HG02970 (cell line): ENCODE data around the gene RPLP1.

Experiments
- ATAC-seq: cut with Tn5 transposase; IDR thresholded peaks from one replicate; pipeline ENCODE4 v1.9.1; 2021; ENCODE audit warnings: mild to moderate bottlenecking, moderate library complexity, moderate number of reproducible peaks; ENCODE audit not compliant: unreplicated experiment, low FRiP score

RPLP1 gene

DNA sequence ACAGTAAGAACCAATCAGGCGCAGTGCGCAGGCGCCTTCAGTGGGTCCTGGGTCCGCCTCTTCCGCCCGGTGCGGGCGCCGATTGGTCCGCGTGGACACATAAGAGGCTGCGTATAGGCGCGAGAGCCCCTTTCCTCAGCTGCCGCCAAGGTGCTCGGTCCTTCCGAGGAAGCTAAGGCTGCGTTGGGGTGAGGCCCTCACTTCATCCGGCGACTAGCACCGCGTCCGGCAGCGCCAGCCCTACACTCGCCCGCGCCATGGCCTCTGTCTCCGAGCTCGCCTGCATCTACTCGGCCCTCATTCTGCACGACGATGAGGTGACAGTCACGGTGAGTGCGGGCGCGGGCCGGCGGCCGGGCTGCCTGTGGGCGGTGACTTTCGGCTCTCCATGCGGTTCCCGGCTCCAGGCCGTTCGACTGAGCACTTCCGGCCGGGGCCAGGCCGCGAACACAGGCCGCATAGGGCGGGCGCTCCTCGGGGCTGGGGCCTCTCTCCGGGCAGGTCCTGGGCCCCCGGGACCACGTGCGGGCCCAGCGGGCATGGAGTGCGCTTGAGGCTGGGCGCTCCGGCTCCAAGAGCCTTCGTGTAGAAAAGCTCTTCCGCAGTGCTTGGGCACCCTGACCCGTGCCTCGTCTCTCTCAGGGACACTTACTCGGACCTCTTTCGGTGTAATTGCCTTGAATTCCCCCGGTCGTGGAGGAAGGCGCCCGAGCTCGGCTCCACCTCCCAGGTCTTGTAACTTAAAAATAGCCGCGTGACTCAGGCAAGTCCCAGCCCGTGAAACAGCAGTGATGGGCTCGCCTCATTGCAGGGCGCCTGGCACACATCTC, at the start of gene RPLP1:
TSS of gene RPLP1 (plus strand) at position 127 of the 830 bp plus-strand sequence. CDS start at position 258, 131 bp downstream.
- ATAC-seq: peak; percentile 85

DNA sequence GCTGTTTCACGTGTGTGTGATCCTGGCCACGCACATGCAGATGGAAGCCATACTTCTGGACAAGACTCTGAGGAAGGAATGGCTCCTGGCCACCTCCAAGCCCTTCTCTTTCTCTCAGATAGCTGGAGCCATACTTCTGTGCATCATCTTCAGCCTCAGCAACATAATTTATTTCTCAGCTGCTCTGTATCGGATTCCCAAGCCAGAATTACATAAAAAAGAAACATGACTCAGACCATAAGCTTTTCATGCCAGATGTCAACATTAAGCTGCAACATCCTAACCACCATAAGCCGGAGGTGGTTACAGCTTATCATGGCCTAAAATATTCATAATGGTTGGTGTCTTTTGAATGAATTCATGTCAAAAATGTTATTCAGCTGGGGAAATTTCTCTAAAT, 49.0 kb upstream of the RPLP1 start:
- ATAC-seq: no peak

DNA sequence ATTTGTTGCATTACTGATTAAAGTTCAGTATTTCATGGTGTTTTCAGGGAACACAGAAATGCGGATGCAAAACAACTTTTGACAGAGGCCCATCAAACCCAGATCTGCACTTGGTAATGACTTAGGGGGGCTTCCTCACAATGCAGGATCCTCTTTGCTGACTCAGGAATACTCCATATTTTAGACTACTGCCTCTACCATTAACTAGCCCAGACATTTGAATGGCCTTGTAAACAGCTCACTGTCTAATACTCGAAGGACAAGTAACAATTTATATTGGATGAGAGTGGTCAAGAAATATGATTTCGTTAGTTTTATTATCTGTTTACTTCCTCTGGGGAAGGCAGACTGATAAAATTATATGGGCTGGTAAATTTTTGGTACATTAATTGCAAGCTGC, 47.5 kb upstream of the RPLP1 start:
- ATAC-seq: no peak

DNA sequence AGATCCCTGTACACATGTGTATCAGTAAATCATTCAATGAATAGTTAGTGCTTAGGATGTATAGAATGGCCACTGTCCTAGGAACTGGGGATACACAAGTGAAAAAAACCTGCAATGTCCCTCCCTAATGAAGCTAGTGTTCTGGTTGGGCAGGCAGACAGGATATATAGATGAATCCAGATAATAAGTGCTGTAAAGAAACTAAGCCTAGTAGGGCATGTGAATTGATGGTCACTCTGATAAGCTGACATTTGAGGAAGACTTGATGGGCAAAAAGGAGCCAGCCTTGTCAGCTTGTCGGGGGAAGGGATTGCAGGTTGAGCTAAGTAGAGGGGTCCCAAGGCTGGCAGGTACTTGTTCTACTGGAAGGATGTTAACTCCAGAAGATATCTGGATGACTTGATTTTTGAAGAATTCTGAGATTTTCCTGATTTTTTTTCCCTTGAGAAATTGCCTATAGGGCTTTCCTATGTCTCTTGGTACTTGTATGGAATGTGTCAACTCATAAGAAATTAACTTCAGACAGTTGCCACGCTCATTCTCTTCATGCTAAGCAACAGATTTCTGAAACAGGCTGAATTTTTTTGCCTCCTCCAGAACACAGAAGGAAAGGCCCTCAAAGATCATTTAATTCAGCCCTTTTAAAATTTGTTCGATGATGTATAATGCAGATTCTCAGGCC, 44.8 kb upstream of the RPLP1 start:
- no peak for ATAC-seq

DNA sequence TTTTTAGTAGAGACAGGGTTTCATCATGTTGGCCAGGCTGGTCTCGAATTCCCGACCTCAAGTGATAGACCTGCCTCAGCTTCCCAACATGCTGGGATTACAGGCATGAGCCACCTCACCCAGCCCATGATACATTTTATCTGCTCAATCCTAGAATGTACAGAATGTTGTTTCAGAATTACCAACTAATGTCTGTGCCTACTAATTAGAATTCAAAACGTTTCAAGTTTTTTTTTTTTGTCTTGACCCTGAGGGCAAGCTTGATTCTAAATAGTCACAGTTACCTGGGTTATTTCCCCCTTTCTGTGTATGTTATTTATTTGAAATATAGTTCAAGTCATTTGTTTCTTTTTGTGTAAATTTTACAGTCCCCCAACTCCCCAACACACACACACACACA, 43.8 kb upstream of the RPLP1 start:
- no peak for ATAC-seq

DNA sequence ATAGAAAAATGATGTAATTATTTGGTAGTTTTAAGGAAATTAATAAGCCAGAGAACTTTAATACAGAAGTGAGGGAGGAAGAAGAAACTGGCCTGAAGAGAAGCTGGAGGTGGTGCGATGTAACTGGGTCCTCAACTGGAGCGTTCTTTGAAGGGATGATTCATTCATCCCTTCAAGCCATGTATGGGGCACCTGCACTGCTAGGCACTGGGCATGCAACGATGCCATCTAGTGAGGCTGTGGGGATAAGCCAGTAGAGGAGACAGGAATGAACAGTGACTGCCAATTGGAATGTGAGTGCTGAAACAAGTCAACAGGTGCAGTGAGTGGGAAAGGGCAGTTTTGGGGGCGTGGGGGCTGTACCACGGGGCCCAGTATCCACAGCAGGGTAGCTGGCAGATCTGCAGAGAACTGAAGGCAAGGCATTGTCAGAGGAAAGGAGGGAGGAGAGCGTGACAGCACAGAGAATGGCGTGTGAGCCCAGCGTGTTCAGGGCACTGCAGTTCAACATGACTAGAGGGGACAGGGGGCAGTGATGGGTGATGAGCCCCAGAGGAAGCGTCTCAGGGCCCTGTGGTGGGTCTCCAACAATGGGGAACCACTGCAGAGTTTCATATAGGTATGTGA, 42.3 kb upstream of the RPLP1 start:
- no peak for ATAC-seq

DNA sequence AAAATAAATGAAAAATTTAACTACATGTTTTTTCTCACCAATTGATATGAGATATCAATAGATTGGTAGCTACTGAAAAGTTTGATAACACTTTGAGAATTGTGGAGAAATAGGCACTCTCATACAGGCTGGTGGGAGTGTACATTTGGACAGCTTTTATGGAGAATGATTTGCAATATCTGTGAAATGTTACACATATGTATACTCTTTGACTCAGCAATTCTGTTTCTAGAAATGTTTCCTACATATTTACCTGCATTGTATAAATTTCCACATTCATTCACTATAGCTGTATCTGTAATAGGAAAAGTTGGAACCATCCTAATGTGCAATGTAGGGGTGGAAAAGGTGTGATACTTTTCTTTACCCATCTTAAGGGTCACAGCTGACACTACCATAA, 40.3 kb upstream of the RPLP1 start:
- no peak for ATAC-seq

DNA sequence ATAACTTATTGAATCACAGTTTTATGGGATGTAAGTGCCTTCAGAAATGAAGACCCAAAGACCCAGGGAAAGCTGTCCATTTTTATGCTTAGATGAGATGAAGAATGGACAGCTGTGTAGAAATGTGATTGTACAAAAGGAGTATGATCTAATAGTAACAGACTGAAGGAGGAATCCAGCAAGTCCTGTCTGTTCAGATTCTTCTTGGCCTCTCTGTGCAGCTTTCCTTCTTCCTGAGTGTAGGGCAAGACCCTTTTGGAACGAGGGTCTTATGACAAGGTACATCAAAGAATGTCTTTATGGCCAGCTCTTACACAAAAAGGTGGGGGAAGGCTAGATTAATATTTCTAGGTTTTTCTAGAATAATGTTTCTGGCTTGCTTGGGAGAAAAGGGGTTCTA, 39.9 kb upstream of the RPLP1 start:
- ATAC-seq: no peak

DNA sequence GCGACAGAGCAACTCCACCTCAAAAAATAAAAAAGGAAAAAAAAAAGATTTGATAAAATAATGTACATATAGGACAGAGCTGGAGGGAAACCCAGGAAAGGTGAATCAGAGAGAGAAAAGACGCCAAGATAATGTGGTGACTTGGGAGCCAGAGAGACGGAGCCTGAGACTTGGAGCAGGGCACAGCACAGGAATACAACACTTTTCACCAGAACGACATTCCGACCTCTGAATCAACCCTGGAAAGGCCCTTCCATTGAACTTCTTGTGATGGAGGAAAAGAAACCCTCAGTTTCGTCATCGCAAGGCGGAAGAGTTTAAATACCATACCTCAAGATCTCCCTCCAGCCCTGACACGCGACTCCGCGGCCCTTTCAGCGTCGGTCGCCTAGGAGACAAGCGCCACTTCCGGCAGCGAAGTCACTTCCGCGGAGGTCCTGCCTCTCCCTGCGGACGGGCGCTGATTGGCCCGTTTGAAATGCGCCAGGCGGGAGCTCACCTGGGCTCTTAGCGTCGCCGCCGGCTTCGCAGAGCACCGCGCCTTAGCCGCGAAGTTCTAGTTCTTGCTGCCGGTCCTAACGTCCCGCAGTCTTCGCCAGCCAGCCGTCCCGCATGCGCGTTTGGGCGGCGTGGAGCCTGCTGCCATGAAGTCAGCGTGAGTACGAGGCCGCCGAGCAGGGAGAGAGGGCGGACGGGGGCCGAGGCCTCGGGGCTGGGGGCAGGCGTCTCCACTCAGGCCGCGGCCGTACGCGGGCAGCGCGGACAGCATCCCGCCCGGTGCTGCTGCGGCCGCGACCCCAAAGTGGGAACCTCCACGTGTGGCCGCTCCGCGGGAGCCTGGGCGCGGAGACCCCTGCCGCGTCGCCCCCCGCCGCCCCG, 38.6 kb upstream of the RPLP1 start, which contains the start of gene KIF23:
TSS of gene KIF23 (plus strand) at position 528 of the 879 bp plus-strand sequence. CDS start at position 645, 117 bp downstream.
- ATAC-seq: no peak

DNA sequence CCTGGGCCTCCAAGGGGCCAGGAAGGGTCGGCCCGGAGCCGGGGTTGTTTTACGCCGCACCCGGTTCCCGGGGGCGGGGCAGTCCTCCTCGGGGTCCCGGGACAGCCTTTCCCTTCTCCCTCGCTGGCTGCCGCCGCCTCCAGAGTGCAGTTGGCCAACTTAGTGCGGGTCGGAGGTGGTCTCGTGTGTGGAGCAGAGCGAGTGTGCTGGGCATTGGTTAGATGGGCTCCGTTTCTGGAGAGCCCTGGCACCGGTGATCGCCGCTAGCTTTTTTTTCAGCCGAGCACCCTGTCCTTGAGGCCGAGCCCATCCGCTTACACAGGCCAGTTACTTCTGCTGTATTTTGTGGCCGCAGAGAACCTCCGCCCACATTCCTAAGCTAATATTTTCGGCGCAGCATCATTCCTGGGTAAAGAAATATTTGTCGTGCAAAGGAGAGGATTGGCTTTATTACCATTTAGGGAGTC, 37.9 kb upstream of the RPLP1 start:
- no peak for ATAC-seq

DNA sequence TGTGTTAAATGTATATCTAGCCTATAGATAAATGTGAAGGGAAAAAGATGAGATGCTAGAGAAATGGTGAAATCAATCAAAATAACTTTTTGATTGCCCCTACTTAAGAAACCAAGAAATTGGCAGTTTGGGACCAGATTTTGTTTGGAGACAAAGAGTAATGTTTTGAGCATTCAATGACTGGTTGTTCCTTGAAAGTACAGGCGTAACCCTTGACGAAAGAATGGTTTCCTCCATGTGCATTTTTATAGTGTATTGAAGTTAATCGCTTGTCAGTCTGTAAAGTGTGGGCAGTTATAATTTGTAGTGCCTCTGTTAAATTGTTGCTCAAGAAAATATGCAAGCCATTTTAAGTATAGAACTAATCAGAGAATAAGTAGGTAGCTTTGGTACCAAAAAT, 37.2 kb upstream of the RPLP1 start:
- no peak for ATAC-seq

DNA sequence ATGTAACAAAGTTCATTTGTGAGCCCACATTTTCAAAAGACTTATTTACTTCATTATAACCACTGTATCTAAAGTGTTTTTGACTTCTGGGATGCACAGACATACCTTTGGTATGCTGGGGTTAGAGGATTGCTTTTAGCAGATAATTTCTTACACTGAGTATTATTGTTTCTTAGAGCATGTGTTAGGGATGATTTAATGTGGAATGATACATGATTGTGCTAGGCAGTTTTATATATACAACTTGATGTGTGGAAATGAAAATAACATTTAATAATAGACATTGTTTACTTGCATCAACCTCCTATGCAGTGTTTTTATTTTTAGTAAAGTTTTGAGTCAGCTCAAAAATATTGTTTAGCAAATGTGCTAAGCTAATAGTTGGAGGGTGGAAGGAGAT, 35.0 kb upstream of the RPLP1 start:
- ATAC-seq: no peak

DNA sequence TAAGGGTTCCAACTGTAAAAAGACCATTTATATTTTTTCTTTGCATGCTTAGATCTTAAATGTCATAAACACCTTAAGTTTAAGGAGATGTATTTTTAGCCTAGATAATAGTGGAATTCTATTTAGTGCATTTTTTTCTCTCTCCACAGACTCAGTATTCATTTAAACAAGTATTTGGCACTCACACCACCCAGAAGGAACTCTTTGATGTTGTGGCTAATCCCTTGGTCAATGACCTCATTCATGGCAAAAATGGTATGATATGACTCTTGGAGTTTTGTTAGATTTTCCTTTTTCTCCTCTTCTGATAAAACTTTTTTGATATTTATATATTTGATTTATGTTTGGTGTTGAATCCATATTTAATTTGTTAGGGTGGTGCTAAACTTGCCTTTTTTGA, 31.1 kb upstream of the RPLP1 start:
- ATAC-seq: no peak

DNA sequence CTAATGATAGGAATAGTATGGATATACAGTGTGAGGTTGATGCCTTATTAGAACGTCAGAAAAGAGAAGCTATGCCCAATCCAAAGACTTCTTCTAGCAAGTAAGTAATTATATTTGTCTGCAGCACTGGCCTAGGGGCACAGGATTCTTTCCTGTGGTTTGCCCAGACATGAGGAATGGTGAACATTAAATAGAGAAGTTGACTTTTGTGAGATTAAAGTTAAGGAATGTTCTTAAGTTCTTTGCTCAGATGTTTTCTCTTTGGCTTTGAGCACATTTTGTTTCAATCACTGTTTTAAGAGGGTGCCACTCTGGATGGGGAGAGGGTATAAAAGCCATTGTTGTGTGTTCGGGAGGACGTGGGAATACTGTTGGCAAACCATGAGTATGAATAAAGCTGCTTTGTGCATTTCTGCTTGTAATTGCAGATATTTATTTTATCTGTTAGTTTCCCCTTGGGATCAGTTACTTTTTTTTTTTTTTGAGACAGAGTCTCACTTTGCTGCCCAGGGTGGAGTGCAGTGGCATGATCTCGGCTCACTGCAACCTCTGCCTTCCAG, 30.2 kb upstream of the RPLP1 start:
- no peak for ATAC-seq

DNA sequence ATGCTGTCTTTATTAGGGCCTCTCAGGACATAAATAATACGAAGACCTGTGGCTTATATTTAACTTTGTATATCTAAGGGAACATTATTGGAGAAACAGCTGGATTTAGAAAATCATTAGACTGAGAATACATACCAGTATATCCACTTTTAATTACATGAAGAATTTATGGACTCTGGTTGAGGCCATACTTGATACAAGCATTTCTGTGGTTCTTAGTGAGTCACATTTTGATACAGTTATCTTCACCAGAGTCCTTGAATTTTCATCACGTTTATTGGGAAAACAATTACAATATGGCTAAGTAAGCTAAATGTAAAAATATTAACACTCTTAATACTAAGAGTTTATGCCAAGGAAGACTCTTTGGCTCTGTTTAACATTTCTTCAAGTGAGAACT, 28.6 kb upstream of the RPLP1 start:
- no peak for ATAC-seq

DNA sequence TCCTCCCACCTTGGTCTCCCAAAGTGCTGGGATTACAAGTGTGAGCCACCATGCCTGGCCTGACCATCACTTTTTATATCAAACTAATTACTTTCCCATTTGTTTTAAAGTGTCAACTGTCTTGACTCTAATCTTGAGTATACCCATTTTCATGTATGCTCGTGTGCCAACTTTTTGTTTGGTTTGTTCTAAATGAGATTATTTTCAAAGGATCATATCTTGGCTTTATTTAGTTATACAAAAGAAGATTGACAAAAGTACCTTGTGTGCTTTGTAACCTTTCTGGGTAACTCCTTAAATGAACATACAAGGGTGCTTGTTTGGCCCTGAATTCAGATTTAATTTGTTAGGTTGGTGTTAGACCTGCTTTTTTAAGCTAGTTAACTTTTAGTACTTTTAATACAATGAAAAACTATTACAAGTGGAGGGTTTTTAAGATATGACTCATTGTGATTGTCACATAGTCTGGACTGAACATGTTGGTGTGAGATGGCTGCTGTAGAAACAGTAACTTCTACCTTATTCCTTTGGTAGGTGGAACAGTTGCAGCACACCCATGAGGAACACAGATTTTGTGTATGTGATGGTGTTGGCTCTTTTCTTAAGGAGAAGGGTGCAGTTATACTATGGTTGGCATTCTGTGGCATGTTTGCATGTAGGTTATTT, 27.7 kb upstream of the RPLP1 start:
- ATAC-seq: no peak

DNA sequence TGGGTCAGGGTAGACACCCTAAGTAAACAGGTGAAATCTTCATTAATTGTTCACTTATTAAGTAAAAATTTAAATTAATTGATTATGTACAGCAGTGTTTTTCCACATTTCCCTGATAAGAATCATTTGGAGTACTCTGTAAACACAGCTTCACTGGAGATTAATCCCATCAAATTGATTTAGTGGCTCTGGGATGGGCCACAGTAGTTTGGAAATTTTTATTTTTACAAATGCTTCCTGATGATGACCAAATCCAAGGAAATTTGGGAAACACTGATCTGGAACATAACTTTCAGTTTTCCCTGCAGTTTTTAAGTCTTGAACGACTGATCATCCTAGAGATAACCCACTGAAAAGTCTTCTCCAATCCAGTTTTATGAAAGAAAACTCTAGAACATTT, 18.8 kb upstream of the RPLP1 start:
- ATAC-seq: no peak

DNA sequence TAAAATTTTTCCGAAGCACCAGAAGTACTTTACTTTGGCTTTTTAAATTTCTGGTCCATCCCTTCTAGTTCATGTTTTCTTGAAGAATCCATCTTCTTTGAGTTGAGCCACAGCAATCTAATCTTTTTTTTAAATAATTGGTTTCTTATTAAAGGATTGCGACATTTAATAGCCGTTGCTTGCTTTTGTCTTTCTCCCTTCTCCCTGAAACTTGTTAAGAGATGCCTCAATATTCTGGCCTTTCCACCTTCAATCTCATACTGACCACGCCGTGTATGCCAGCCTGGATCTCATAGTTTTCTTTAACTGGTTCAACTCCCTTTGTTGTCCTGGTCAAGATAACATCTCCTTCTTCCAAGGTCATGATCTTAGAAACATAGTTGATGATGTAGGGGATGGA, 18.4 kb upstream of the RPLP1 start:
- ATAC-seq: no peak

DNA sequence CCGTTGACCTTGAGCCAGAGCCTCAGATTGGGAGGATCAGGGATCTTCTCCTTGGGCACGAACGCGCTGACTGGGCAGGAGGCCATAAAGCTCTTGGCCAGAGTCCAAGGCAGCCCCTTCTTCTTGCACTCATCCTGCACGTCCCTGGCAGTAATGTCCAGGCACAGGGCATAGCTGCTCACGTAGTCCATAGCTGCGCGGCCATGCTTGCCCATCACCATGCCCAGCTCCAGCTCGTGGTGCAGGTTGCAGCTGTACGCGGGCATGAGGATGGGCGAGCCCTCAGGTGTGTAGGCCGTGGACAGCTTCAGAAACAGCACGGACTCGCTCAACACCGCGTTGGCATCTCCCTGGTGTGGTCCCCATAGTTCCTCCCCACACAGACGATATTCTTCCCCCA, 17.9 kb upstream of the RPLP1 start:
- no peak for ATAC-seq

DNA sequence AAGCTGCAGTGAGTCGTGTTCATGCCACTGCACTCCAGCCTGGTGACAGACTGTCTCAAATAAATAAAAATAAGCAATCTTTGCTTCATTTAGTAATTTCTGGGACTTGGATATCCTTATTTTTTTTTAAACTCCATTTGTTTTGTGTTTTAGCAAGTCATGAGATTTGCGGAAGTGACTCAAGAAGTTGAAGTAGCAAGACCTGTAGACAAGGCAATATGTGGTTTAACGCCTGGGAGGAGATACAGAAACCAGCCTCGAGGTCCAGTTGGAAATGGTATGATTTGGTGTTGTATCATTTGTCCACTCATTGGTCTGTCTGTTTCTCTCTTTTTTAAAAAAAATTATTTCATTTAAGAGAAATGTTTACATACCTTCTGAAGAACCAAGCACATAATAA, 16.6 kb upstream of the RPLP1 start:
- no peak for ATAC-seq
